Measurements from ENCODE around the gene FLT3LG.

GRCh38 chr19:49514151-49514550 lies 40.1 kb downstream of the FLT3LG start:
- TF ChIP-seq FOXA1 (IDR thresholded peaks at IDR 0.05) (no peak), ARNT (IDR thresholded peaks at IDR 0.05) (no peak), PKNOX1 (IDR thresholded peaks at IDR 0.05) (no peak), SP1 (IDR thresholded peaks at IDR 0.05) (no peak), ELF4 (IDR thresholded peaks at IDR 0.05) (no peak)

All from HEK293T (cell line).